Measurements from ENCODE around the gene AARS2.
A peak's percentile ranks its signal among the peaks of the same experiment; 100 is the strongest.

The AARS2 gene

DNA sequence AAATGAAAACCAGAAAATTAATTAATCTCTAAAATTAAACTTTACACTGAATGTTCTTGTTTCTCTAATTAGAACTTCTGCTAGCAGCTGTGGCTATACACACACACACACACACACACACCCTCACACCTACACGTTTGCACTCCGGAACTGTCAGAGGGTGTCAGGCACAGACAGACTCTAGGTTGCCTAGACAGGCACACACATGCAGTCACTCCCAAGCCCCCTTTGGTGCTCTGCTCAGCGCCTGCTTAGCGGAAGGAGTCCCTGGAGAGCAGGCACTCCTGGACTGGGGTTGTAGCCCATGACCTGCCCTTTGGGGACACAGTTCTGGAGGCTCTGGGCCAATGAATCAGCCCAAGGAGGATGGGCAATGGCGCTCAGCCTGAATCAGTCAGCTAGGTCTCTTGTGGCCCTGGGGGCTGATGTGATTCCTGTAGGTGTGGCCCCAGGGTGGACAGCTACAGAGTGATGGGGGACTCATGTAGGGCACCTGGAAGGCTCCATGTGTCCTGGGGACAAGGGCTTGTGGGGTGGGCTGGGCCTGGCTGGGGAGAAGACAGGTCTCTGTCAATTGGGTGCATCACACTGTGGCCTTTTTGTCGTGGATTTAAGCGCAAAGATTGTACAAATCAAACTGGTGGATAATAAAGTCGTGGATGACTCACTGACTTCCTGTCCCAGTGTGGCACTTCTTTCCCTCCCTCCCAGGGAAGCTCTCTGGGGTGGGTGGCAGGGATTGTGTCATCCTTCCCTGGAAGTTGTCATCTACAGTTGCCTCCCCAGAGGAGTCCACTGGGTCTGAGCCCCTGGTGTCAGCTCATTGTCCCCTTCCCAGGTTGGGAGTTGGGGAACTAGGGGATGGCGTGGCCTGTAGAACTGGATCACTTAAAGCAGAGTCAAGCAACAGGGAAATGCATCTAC, 34.1 kb downstream of the AARS2 start:
- no peak overlapping the region for H3K27ac ChIP-seq
- TF ChIP-seq, protein P1, sequence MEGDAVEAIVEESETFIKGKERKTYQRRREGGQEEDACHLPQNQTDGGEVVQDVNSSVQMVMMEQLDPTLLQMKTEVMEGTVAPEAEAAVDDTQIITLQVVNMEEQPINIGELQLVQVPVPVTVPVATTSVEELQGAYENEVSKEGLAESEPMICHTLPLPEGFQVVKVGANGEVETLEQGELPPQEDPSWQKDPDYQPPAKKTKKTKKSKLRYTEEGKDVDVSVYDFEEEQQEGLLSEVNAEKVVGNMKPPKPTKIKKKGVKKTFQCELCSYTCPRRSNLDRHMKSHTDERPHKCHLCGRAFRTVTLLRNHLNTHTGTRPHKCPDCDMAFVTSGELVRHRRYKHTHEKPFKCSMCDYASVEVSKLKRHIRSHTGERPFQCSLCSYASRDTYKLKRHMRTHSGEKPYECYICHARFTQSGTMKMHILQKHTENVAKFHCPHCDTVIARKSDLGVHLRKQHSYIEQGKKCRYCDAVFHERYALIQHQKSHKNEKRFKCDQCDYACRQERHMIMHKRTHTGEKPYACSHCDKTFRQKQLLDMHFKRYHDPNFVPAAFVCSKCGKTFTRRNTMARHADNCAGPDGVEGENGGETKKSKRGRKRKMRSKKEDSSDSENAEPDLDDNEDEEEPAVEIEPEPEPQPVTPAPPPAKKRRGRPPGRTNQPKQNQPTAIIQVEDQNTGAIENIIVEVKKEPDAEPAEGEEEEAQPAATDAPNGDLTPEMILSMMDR (IDR thresholded peaks at IDR 0.05): no peak

DNA sequence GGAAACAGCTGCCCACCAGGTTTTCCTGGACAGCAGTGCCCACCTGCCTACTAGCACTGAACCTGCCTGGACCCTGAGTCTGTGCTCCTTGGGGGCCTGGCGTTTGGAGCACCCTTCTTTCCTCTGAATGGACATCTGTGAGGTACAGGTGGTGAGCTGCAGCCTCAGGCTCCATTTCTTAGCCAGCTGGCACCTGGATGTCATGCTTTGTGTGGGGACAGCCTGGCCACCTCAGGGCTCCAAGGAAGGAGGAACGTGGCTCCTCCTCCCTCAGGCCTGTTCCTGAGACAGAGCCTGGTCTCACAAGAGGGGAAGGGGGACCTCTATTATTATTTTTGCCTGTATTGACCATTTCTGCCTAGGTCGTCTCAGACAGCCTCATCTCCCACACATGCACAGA, 34.8 kb downstream of the AARS2 start:
- TF ChIP-seq, protein P1 (IDR thresholded peaks at IDR 0.05): no peak
- DNase-seq (ENCODE audit: low spot score): no peak
- H3K4me3 ChIP-seq: no peak overlapping the region
- H3K27ac ChIP-seq: no peak overlapping the region

More for the DNA sequence above, 34.1 kb downstream of the AARS2 start:
- DNase-seq (ENCODE audit: low spot score): no peak
- no peak overlapping the region for H3K4me3 ChIP-seq

DNA sequence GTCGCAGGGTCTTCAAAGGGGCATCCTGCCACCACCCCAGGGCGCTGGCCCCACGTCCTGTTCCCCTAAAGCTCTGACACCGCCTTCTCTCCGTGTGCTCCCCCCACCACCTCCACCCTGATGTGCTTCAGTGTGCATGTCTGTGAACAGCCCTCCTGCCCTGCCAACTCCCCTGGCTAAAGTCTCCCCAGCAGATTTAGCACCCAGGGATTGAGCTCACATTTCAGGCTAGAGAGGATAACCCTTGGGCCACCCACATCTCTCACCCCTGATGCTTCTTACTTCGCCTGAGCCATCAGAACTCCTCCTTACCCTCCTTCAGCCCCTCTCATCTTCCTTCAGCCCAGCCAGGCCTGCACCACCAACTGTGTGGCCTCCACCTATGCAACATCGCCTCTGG, 35.4 kb downstream of the AARS2 start:
- Histone ChIP-seq H3K4me3 (no peak overlapping the region), H3K27ac (no peak overlapping the region)
- DNase-seq (ENCODE audit: low spot score): no peak
- TF ChIP-seq, protein P1 (IDR thresholded peaks at IDR 0.05): no peak

DNA sequence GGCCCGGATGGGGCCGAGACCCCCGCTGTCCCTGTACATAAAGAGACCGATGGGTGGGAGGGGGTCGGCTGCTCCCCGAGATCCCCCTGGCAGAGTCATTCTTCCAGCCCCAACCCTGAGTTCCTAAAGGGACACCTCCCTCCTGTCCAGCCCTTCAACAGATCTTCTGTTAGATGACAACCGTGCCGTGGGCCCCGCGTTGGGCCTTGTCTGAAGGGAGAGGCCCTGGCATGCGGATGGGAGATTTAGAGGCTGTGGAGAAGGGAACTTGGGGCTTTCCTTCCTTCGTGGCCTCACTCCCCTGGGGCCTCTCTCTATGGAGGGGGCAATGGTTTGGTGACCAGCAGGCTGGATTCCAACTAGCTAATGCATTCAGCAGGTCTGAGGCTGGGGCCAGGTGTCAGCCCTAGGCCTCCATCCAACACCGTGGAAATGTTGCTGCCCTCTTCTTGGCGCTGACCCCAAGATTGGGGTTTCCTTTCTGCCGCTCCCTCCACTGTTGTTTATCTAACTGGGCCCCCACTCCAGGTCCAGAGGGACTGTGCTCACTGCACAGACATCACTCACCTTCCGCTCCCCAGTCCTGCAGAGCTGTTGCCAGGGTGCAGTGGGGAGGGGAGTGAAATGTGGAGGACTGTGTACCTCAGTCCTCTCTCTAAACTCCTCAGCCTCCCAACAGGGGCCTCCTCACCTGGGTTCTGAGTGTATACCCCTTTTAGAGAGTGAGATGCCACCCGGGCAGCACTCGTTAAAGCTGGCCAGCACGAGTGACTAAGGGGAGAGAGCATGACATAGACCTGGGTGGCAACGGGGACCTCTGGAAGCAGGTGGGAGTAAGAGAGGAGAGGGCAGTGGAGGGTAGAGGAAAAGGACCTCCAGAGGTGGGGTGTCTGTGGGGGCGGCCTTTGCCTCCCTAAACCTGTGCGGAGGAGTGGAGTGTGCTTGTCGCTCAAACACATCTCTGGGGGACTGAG, 36.2 kb downstream of the AARS2 start:
- H3K4me3 ChIP-seq: no peak overlapping the region
- DNase-seq (ENCODE audit: low spot score): no peak
- TF ChIP-seq, protein P1 (IDR thresholded peaks at IDR 0.05): no peak
- H3K27ac ChIP-seq: no peak overlapping the region

DNA sequence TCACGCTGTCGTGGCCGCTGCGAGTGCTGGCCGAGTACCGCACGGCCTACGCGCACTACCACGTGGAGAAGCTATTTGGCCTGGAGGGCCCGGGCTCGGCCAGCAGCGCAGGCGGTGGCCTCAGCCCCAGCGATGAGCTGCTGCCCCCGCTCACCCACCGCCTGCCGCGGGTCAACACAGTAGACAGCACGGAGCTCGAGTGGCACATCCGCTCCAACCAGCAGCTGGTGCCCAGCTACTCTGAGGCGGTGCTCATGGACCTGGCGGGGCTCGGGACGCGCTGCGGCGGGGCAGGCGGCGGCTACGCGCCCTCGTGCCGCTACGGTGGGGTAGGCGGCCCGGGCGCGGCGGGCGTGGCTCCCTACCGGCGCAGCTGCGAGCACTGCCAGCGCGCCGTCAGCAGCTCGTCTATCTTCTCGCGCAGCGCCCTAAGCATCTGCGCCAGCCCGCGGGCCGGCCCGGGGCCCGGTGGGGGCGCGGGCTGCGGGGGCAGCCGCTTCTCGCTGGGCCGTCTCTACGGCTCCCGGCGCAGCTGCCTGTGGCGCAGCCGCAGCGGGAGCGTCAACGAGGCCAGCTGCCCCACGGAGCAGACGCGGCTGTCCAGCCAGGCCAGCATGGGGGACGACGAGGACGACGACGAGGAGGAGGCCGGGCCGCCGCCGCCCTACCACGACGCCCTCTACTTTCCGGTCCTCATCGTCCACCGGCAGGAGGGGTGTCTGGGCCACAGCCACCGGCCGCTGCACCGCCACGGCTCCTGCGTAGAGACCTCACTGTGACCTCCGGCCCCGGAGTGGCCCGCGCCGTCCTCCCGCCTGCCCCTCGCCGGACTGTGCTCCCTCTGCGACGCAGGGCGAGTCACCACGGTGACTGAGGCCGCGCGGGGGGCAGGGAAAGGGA, 37.1 kb downstream of the AARS2 start:
- no peak for DNase-seq (ENCODE audit: low spot score)
- Histone ChIP-seq H3K27ac (no peak overlapping the region), H3K4me3 (peak overlapping the region; percentile 71)
- TF ChIP-seq, protein P1 (IDR thresholded peaks at IDR 0.05): no peak

DNA sequence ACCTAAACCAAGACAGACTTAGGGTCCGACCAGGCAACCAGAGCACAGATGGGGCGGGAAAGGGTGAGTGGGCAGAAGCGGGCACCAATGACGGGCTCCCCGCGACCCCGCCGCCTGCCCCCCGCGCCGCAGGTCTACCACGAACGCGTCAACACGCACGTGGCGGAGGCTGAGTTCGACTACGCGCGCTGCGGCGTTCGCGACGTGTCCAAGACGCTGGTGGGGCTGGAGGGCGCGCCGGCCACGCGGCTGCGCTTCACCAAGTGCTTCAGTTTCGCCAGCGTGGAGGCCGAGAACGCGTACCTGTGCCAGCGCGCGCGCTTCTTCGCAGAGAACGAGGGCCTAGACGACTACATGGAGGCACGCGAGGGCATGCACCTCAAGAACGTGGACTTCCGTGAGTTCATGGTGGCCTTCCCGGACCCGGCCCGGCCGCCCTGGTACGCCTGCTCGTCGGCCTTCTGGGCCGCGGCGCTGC, 37.8 kb downstream of the AARS2 start:
- peak overlapping the region; percentile 71 for H3K4me3 ChIP-seq
- TF ChIP-seq, protein P1 (IDR thresholded peaks at IDR 0.05): no peak
- H3K27ac ChIP-seq: no peak overlapping the region
- DNase-seq (ENCODE audit: low spot score): no peak

Measured in coronary artery (tissue), 2 donors.